Measurements from ENCODE around the gene CCKAR. TPM values are rescaled to one million over a fixed set of nuclear protein-coding genes. Genes with fewer than 3 reads are reported as not detected.

The CCKAR gene
- polyA plus RNA-seq, 1 donor (not counting 4 experiments of a cell fraction or from before 2014, with no cell fraction given) = not detected

DNA sequence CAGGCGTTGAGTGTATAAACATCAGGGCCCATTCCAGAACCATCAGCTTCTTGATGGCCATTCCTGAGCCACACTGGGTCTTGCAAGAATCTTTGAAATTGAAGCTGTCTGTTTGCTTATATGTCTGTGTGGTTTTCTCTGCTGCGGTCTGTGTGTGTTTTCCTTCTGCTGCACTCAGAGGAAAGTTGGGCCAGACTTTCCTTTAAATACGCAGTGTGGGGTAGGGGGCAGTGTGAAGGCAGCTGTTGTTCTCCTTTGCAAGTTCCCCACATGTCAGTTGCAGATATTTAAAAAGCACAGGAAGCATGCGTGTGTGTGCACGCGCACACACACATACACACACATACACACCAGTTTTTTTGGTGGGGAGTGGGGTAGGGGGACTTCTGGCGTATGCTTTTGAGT is 32.1 kb downstream of the CCKAR start:
- FAIRE-seq = no peak
- Histone ChIP-seq H3K4me1 (ENCODE audit: control insufficient read depth, extremely low read depth, insufficient read depth, low read length) (no peaks in the 10 kb centered on the region), H3K9me3 (ENCODE audit: control insufficient read depth, low read depth, low read length) (no peaks in the 10 kb centered on the region), H2AFZ (ENCODE audit: control insufficient read depth, low read length) (no peak overlapping the region), H3K27me3 (ENCODE audit: control insufficient read depth, extremely low read depth, insufficient read depth, low read length) (no peaks in the 10 kb centered on the region), H3K36me3 (ENCODE audit: control insufficient read depth in 2 of 2, extremely low read depth in 1 of 2, insufficient read depth in 2 of 2, low read length in 2 of 2) (no peaks in the 10 kb centered on the region), H4K20me1 (ENCODE audit: control insufficient read depth, extremely low read depth, insufficient read depth, low read length) (no peaks in the 10 kb centered on the region), H3K79me2 (ENCODE audit: control insufficient read depth, insufficient read depth, low read length) (no peaks in the 10 kb centered on the region), H3K9ac (ENCODE audit: control insufficient read depth, extremely low read depth, insufficient read depth, low read length) (no peak overlapping the region), H3K4me3 (ENCODE audit: control insufficient read depth in 2 of 3, extremely low read depth in 1 of 3, insufficient read depth in 2 of 3, low read depth in 1 of 3, low read length in 3 of 3) (no peak overlapping the region), H3K4me2 (ENCODE audit: control insufficient read depth, extremely low read depth, insufficient read depth, low read depth, low read length) (no peak overlapping the region), H3K9me1 (ENCODE audit: control insufficient read depth, extremely low read depth, insufficient read depth, low read length) (peaks cover 3% of the 10 kb centered on the region), H3K27ac (ENCODE audit: control insufficient read depth, insufficient read depth, low read length) (no peak overlapping the region)
- TF ChIP-seq CTCF (optimal IDR thresholded peaks at IDR 0.05 in 1 of 3, IDR thresholded peaks at IDR 0.05 in 1 of 3, conservative IDR thresholded peaks at IDR 0.05 in 1 of 3; ENCODE audit: extremely low read depth in 1 of 3, insufficient read depth in 2 of 3, low read length in 3 of 3) = no peak
- TF ChIP-seq EZH2 (IDR thresholded peaks at IDR 0.05; ENCODE audit: low read length) = no peak
- no peak for DNase-seq (ENCODE audit: low read depth, low spot score)
- dilution Hi-C loops (cut with MboI; ENCODE audit: extremely low pct_ligation_motif_present, low sequenced_read_pairs) = no loop called here

DNA sequence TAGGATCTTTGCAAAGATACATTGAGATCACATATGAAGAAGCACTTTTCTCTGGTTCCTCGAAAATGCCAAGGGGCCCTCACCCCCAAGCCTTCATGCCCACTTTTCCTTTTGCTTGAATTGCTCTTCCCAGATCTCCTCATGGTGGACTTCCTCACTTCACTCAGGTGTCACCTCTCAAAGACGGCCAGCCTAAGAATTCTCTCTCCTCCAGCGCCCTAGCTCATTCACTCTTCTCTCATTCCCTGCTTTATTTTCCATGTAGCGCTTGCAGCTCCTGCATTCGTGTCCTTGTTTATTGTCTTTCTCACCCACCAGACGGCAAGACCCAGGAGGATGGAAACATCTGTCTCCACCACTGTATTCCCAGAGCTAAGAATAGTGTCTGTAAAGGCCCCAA is 32.9 kb downstream of the CCKAR start:
- Histone ChIP-seq H3K4me1 (ENCODE audit: control insufficient read depth, extremely low read depth, insufficient read depth, low read length) (no peaks in the 10 kb centered on the region), H3K27me3 (ENCODE audit: control insufficient read depth, extremely low read depth, insufficient read depth, low read length) (no peaks in the 10 kb centered on the region), H3K9ac (ENCODE audit: control insufficient read depth, extremely low read depth, insufficient read depth, low read length) (no peak overlapping the region), H3K36me3 (ENCODE audit: control insufficient read depth in 2 of 2, extremely low read depth in 1 of 2, insufficient read depth in 2 of 2, low read length in 2 of 2) (no peaks in the 10 kb centered on the region), H3K79me2 (ENCODE audit: control insufficient read depth, insufficient read depth, low read length) (no peaks in the 10 kb centered on the region), H4K20me1 (ENCODE audit: control insufficient read depth, extremely low read depth, insufficient read depth, low read length) (no peaks in the 10 kb centered on the region), H3K4me3 (ENCODE audit: control insufficient read depth in 2 of 3, extremely low read depth in 1 of 3, insufficient read depth in 2 of 3, low read depth in 1 of 3, low read length in 3 of 3) (no peak overlapping the region), H3K9me3 (ENCODE audit: control insufficient read depth, low read depth, low read length) (no peaks in the 10 kb centered on the region), H3K27ac (ENCODE audit: control insufficient read depth, insufficient read depth, low read length) (no peak overlapping the region), H3K9me1 (ENCODE audit: control insufficient read depth, extremely low read depth, insufficient read depth, low read length) (peaks cover 3% of the 10 kb centered on the region), H2AFZ (ENCODE audit: control insufficient read depth, low read length) (no peak overlapping the region), H3K4me2 (ENCODE audit: control insufficient read depth, extremely low read depth, insufficient read depth, low read depth, low read length) (no peak overlapping the region)
- dilution Hi-C loops (cut with MboI; ENCODE audit: extremely low pct_ligation_motif_present, low sequenced_read_pairs) = no loop called here
- TF ChIP-seq CTCF (optimal IDR thresholded peaks at IDR 0.05 in 1 of 3, IDR thresholded peaks at IDR 0.05 in 1 of 3, conservative IDR thresholded peaks at IDR 0.05 in 1 of 3; ENCODE audit: extremely low read depth in 1 of 3, insufficient read depth in 2 of 3, low read length in 3 of 3) (no peak), EZH2 (IDR thresholded peaks at IDR 0.05; ENCODE audit: low read length) (no peak)
- FAIRE-seq = no peak
- DNase-seq (ENCODE audit: low read depth, low spot score) = no peak
